Kidney (tissue), 14 donors: ENCODE results near the gene SMG7. TPM values are rescaled to one million over a fixed set of nuclear protein-coding genes. Genes with fewer than 3 reads are reported as not detected.

Source experiments
- DNase-seq, 5 donors: peaks; one replicate each; pipeline ENCODE4 v3.0.0-alpha.2; 2013 to 2020
- FAIRE-seq: peaks from 2 replicates; lab custom pipeline; 2012; peaks lifted over from hg19 to GRCh38; lab: Jason Lieb, UNC
- H3K27ac ChIP-seq, 2 donors: one replicate each; pipeline ENCODE4 v1.7.0; 2013; ENCODE audit warnings: low read depth in 2 of 2, low read length in 2 of 2, inconsistent platforms in 1 of 2
- H3K27me3 ChIP-seq: one replicate; pipeline ENCODE4 v1.7.1; 2013; ENCODE audit warnings: low read length, inconsistent platforms; ENCODE audit not compliant: control insufficient read depth, insufficient read depth
- H3K36me3 ChIP-seq, 3 donors: one replicate each; pipeline versions ENCODE4 v1.7.0 to v1.7.1; 2013; ENCODE audit warnings: low read length in 3 of 3, control low read depth in 1 of 3, inconsistent platforms in 1 of 3; ENCODE audit not compliant: insufficient read depth in 3 of 3, control insufficient read depth in 2 of 3
- H3K4me1 ChIP-seq, 3 donors: one replicate each; pipeline versions ENCODE4 v1.7.0 to v1.7.1; 2013; ENCODE audit warnings: low read length in 3 of 3, inconsistent platforms in 1 of 3, low read depth in 1 of 3; ENCODE audit not compliant: control insufficient read depth in 2 of 3, insufficient read depth in 2 of 3
- H3K4me3 ChIP-seq, 3 donors: one replicate each; pipeline versions ENCODE4 v1.7.0 to v1.8.1; 2013; ENCODE audit warnings: low read length in 3 of 3, control low read depth in 1 of 3, inconsistent platforms in 1 of 3
- H3K9ac ChIP-seq, 3 donors: one replicate each; pipeline versions ENCODE4 v1.7.0 to v1.7.1; 2013; ENCODE audit warnings: low read length in 3 of 3, control low read depth in 1 of 3, inconsistent platforms in 1 of 3
- H3K9me3 ChIP-seq, 3 donors: one replicate each; pipeline versions ENCODE4 v1.7.0 to v1.7.1; 2013; ENCODE audit warnings: low read length in 3 of 3, control low read depth in 1 of 3, inconsistent platforms in 1 of 3; ENCODE audit not compliant: control insufficient read depth in 2 of 3, insufficient read depth in 1 of 3
- intact Hi-C: fragments of 100-400 bp; cut with DNase I; formaldehyde crosslinking; loops from one replicate; pipeline ENCODE4 v1.11.1; 2022
- polyA plus RNA-seq: library from polyadenylated mRNA; stranded (reverse); fragments of 350-450 nt; fragmentation: Illumina TruSeq; extraction: RNeasy Lipid Tissue Mini Kit (QIAGEN cat#74804); gene quantifications from one replicate; pipeline ENCODE4 v1.2.3, GENCODE V29; 2014; ENCODE audit warnings: low read depth, low replicate concordance; ENCODE audit not compliant: insufficient read depth
- total RNA-seq: library from RNA; stranded (reverse); fragmentation: NEBNext Ultra II Directional; extraction: Animal tissue kit (Norgen Biotek cat#: 25700); gene quantifications from one replicate; pipeline ENCODE4 v1.2.1, GENCODE V29; 2021
- TF ChIP-seq, protein P1 (sequence below): IDR thresholded peaks from 3 replicates; pipeline ENCODE4 v1.5.1; 2012; ENCODE audit warnings: mild to moderate bottlenecking, moderate library complexity, borderline replicate concordance; ENCODE audit not compliant: insufficient read depth; ENCODE audit errors: extremely low read depth
- donor health status: control.
- donor health status: control.
- donor health status: control.
- donor health status: control.
- donor health status: control.
- donor health status: DM: yes; HTN: yes; CAD: no.
- donor health status: Normal renal cell carcinoma (clear cell type).

The SMG7 gene
- total and polyA plus RNA-seq, 2 donors from 2014 or later = 15.4 to 56.3 TPM

DNA sequence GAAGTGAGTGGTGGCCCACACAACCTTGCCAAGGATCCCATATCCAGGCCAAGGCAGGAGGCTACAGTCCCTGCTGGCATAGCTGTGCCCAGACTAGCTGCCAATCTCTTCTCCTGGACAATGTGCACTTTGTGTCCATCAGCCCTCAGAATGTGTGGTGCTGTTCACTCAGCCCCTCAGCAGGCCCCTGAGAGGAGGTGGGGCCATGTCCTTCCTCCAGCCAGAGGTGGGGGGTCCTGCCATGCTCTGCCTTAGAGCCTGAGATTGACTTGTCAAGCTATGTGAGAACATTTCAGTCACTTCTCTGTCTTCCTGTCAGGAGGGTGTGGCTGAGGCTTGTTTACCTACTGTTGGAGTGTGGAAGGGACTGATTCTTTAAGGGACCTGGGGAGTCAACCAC is 116.5 kb downstream of the SMG7 start:
- FAIRE-seq (no peak), DNase-seq (no peak)
- H3K27ac ChIP-seq = no peak overlapping the region
- no peaks in the 10 kb centered on the region for H3K27me3 ChIP-seq
- no peaks in the 10 kb centered on the region for H3K9me3 ChIP-seq
- no peaks in the 10 kb centered on the region for H3K36me3 ChIP-seq
- TF ChIP-seq, protein P1, sequence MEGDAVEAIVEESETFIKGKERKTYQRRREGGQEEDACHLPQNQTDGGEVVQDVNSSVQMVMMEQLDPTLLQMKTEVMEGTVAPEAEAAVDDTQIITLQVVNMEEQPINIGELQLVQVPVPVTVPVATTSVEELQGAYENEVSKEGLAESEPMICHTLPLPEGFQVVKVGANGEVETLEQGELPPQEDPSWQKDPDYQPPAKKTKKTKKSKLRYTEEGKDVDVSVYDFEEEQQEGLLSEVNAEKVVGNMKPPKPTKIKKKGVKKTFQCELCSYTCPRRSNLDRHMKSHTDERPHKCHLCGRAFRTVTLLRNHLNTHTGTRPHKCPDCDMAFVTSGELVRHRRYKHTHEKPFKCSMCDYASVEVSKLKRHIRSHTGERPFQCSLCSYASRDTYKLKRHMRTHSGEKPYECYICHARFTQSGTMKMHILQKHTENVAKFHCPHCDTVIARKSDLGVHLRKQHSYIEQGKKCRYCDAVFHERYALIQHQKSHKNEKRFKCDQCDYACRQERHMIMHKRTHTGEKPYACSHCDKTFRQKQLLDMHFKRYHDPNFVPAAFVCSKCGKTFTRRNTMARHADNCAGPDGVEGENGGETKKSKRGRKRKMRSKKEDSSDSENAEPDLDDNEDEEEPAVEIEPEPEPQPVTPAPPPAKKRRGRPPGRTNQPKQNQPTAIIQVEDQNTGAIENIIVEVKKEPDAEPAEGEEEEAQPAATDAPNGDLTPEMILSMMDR = no peak
- H3K4me1 ChIP-seq = no peaks in the 10 kb centered on the region
- intact Hi-C loops = no loop called here
- no peak overlapping the region for H3K4me3 ChIP-seq
- no peak overlapping the region for H3K9ac ChIP-seq

DNA sequence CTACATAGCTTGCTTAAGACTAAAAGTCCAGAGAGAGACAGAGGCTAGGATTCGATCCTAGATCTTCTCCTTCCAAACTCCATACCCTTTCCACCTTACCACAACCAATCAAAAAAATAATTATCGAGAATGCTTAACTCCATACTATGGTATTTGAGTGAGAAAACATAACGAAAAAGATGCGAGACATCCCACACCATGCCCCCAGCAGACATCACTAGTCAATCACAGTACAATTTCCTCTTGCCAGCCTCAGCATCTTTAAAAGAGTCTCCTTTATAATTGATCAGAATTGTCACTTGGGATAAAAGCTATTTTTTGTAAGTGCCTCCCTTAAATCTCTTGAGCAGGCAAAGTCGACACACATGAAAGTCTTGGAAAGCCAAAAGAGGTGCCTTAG is 117.1 kb downstream of the SMG7 start:
- intact Hi-C loops = no loop called here
- H3K27ac ChIP-seq = no peak overlapping the region
- no peak overlapping the region for H3K9ac ChIP-seq
- H3K27me3 ChIP-seq = no peaks in the 10 kb centered on the region
- no peaks in the 10 kb centered on the region for H3K4me1 ChIP-seq
- TF ChIP-seq, protein P1 = no peak
- FAIRE-seq = no peak
- DNase-seq = no peak
- no peaks in the 10 kb centered on the region for H3K36me3 ChIP-seq
- no peaks in the 10 kb centered on the region for H3K9me3 ChIP-seq
- no peak overlapping the region for H3K4me3 ChIP-seq

- H3K27ac ChIP-seq = peak overlapping the region in 1 of 2 donors; percentile 48
- H3K4me3 ChIP-seq = no peak overlapping the region
- no peaks in the 10 kb centered on the region for H3K9me3 ChIP-seq
- no peak for DNase-seq
- TF ChIP-seq, protein P1 = no peak
- H3K9ac ChIP-seq = no peak overlapping the region
- no peaks in the 10 kb centered on the region for H3K36me3 ChIP-seq
- H3K4me1 ChIP-seq = no peaks in the 10 kb centered on the region
- H3K27me3 ChIP-seq = no peaks in the 10 kb centered on the region
- FAIRE-seq = no peak
- intact Hi-C loops = no loop called here
Measured at GRCh38 chr1:183589874-183590243, 117.6 kb downstream of the SMG7 start.
